Vagina (tissue), 2 donors: ENCODE measurements around the gene CNTNAP5.

Experiments used
- CTCF ChIP-seq, 3 experiments: fragments of 450-650 bp in 2 of 3; fragments of 200-600 bp in 1 of 3; sonication (generic) in 1 of 3; IDR thresholded peaks; one replicate each; pipeline ENCODE4 v1.5.1; 2017 to 2019; ENCODE audit warnings: antibody characterized with exemption in 3 of 3, mild to moderate bottlenecking in 2 of 3, moderate library complexity in 2 of 3
- POLR2A ChIP-seq, 2 donors: fragments of 450-650 bp; IDR thresholded peaks; one replicate each; pipeline ENCODE4 v1.6.1; 2017; ENCODE audit warnings: antibody characterized with exemption in 2 of 2, mild to moderate bottlenecking in 2 of 2, moderate library complexity in 2 of 2

DNA sequence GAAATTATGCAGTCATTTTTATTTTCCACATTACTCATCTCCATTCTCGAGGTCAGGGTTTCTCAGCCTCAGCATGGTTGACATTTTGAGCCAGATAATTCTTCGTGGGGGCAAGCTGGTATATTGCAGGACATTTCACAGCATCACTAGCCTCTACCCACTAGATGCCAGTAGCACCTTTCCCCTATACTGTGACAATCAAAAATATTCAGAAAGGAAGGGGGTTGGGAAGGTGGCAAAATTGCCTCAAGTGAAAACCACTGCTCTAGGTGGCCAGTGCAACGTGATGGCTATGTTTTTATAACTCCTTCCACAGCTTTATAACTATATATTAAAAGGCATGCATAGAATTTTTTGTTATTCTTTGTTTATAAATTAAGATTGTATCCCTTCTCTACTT lies 294.5 kb downstream of the CNTNAP5 start:
- TF ChIP-seq POLR2A (IDR thresholded peaks at IDR 0.05), result no peak
- no peak for TF ChIP-seq CTCF (IDR thresholded peaks at IDR 0.05)
